ENCODE measurements around the gene CADM2. TPM values are rescaled to one million over a fixed set of nuclear protein-coding genes. Genes with fewer than 3 reads are reported as not detected.
"Not testable (repeated sequence)": the region's sequence is repeated elsewhere in the genome, so short reads cannot be mapped to it uniquely, and the experiment has no call there.

The CADM2 gene
- total RNA-seq (ENCODE audit: low replicate concordance), result 6.8 and 13.3 TPM in 2 replicates

DNA sequence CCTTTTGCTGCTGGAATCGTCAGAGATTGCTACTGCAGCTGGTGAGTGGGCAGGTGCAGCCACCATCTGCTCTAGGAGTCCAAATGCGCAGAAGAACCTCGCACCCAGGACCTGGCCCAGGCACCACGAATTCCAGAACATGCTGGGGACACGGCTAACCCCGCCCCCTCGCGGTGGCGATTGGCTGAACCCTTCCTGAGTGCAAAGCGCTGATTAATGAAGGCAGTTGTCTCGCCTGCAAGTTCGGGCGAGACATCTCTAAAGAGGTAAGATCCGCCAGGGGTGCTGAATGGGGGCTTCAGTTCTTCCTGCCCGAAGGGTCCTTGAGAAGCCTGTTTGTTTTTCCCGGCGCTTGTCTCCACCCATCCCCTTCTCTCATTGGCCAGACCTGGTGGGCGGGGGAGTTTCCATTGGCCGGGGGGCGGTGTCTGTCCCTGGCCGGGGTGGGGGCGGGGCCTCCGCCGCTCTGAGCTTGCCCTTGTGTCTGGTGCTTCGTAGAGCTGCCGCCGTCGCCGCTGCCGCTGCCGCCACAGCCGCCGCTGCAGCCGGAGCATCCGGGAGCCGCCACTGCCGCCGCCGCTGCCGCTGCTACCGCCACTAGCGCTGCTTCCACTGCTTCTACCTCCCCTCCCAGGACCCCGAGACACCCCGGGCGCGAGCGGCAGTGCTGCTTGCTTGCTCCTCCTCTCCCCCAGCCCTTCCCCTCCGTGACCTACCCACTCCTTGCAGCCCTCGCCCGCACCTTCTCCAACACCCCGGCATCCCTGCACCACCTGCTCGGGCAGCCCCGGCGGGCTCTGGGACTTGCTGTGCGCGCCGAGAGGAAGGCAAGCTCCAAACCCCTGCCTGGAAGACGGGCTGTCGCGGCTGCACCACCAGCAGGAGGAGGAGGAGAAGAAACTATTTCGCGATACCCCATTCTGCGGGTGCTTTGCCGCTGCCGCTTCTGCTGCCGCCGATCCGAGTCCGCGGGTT lies at the start of gene CADM2:
TSS of gene CADM2 (plus strand) at position 495 of the 975 bp plus-strand sequence.
- peak within 1 kb of the TSS; percentile 82 for H3K4me3 ChIP-seq
- Mint-ChIP-seq H3K27ac (peak within 1 kb of the TSS; percentile 39), H3K27me3 (ENCODE audit: insufficient read depth, low read depth) (peaks cover 14% of the 10 kb centered on the region), H3K4me1 (peaks cover 30% of the 10 kb centered on the region), H3K9me3 (no peaks in the 10 kb centered on the region), H3K36me3 (no peaks in the 10 kb centered on the region), H3K4me3 (peak within 1 kb of the TSS; percentile 94)
- peaks cover 27% of the 10 kb centered on the region for H3F3A ChIP-seq (ENCODE audit: low read depth)
- no peaks in the 10 kb centered on the region for H3K36me3 ChIP-seq
- peak within 1 kb of the TSS; percentile 88 for H3K4me2 ChIP-seq
- peaks cover 36% of the 10 kb centered on the region for H3K79me2 ChIP-seq (ENCODE audit: low read depth)
- TF ChIP-seq EZH2phosphoT487 (IDR thresholded peaks at IDR 0.05), result no peak
- TF ChIP-seq, protein P1, sequence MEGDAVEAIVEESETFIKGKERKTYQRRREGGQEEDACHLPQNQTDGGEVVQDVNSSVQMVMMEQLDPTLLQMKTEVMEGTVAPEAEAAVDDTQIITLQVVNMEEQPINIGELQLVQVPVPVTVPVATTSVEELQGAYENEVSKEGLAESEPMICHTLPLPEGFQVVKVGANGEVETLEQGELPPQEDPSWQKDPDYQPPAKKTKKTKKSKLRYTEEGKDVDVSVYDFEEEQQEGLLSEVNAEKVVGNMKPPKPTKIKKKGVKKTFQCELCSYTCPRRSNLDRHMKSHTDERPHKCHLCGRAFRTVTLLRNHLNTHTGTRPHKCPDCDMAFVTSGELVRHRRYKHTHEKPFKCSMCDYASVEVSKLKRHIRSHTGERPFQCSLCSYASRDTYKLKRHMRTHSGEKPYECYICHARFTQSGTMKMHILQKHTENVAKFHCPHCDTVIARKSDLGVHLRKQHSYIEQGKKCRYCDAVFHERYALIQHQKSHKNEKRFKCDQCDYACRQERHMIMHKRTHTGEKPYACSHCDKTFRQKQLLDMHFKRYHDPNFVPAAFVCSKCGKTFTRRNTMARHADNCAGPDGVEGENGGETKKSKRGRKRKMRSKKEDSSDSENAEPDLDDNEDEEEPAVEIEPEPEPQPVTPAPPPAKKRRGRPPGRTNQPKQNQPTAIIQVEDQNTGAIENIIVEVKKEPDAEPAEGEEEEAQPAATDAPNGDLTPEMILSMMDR (IDR thresholded peaks at IDR 0.05), result peak; percentile 39
- peak; percentile 97 for DNase-seq (ENCODE audit: low spot score)
- peaks cover 20% of the 10 kb centered on the region for H3K4me1 ChIP-seq
- H3K9me3 ChIP-seq (ENCODE audit: low read depth), result no peaks in the 10 kb centered on the region
- no peaks in the 10 kb centered on the region for H4K20me1 ChIP-seq (ENCODE audit: low read depth)
- H3K27me3 ChIP-seq, result no peaks in the 10 kb centered on the region
- H3K27ac ChIP-seq, result peak within 1 kb of the TSS; percentile 65
- H3K9ac ChIP-seq, result no peak within 1 kb of the TSS
- H2AFZ ChIP-seq (replicated peaks), result peak within 1 kb of the TSS; percentile 96

DNA sequence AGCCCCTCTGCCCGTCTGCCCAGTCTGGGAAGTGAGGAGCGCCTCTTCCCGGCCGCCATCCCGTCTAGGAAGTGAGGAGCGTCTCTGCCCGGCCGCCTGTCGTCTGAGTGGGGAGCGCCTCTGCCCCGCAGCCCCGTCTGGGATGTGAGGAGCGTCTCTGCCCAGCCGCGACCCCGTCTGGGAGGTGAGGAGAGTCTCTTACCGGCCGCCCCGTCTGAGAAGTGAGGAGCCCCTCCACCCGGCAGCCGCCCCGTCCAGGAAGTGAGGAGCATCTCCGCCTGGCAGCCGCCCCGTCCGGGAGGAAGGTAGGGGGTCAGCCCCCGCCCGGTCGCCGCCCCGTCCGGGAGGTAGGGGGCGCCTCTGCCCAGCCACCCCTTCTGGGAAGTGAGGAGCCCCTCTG lies 40.2 kb upstream of the CADM2 start:
- H3K9me3 ChIP-seq (ENCODE audit: low read depth); H2AFZ ChIP-seq (replicated peaks); H3K4me3 Mint-ChIP-seq; H3F3A ChIP-seq (ENCODE audit: low read depth); H3K4me1 Mint-ChIP-seq; H3K4me3 ChIP-seq; H3K79me2 ChIP-seq (ENCODE audit: low read depth); H3K4me2 ChIP-seq; H3K36me3 Mint-ChIP-seq; H3K9me3 Mint-ChIP-seq; H3K27me3 Mint-ChIP-seq (ENCODE audit: insufficient read depth, low read depth); H3K27ac ChIP-seq; H3K36me3 ChIP-seq; H4K20me1 ChIP-seq (ENCODE audit: low read depth); H3K27me3 ChIP-seq; DNase-seq (ENCODE audit: low spot score); H3K27ac Mint-ChIP-seq; H3K9ac ChIP-seq; H3K4me1 ChIP-seq: not testable (repeated sequence)

DNA sequence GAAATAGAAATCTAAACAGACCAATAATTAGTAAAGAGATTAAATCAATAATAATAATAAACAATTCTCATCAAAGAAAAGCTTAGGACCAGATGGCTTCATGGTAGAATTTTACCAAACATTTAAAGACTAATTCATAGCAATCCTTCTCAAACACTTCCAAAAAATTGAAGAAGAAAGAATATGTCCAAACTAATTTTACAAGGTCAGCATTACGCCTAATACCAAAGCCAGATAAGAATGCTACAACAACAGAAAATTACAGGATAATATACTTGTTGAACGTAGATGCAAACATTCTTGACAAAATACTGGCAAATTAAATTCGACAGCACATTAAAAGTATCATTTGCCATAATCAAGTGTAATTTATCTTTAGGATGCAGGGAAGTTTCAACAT lies 36.1 kb upstream of the CADM2 start:
- no peak overlapping the region for H3K4me2 ChIP-seq
- no peaks in the 10 kb centered on the region for H3K36me3 ChIP-seq
- H3K4me1 ChIP-seq, result no peaks in the 10 kb centered on the region
- peaks cover 6% of the 10 kb centered on the region for H3K9me3 Mint-ChIP-seq
- H3F3A ChIP-seq (ENCODE audit: low read depth), result no peaks in the 10 kb centered on the region
- no peak overlapping the region for H2AFZ ChIP-seq (replicated peaks)
- H3K4me1 Mint-ChIP-seq, result no peaks in the 10 kb centered on the region
- H3K36me3 Mint-ChIP-seq, result peaks cover 3% of the 10 kb centered on the region
- H3K9me3 ChIP-seq (ENCODE audit: low read depth), result no peaks in the 10 kb centered on the region
- H3K27ac Mint-ChIP-seq, result no peak overlapping the region
- TF ChIP-seq EZH2 (IDR thresholded peaks at IDR 0.05) (no peak), EZH2phosphoT487 (IDR thresholded peaks at IDR 0.05) (no peak)
- TF ChIP-seq, protein P1 (IDR thresholded peaks at IDR 0.05), result no peak
- H3K4me3 ChIP-seq, result no peak overlapping the region
- no peak overlapping the region for H3K4me3 Mint-ChIP-seq
- peaks cover 5% of the 10 kb centered on the region for H3K27me3 Mint-ChIP-seq (ENCODE audit: insufficient read depth, low read depth)
- H3K79me2 ChIP-seq (ENCODE audit: low read depth), result no peaks in the 10 kb centered on the region
- no peak overlapping the region for H3K27ac ChIP-seq
- H4K20me1 ChIP-seq (ENCODE audit: low read depth), result no peaks in the 10 kb centered on the region
- H3K9ac ChIP-seq, result no peak overlapping the region
- DNase-seq (ENCODE audit: low spot score), result no peak
- no peaks in the 10 kb centered on the region for H3K27me3 ChIP-seq

DNA sequence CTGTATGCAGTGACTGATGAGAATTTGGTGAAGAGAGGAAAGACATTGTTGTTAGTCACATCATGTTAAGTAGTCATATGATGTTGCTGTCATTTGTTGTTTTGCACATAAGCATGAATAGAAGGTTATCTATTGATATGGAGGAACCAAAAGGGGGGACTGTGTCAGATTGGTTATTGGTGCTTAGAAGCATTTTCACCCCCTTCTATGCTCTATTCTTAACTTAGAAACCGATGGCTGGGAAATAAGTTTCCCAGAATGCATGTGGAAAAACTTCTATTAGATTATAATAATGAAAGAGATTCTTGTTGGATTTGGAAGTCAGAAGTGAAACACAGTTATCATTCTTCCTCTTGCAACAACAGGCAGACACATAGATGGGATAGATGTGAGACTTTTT lies 33.2 kb upstream of the CADM2 start:
- Mint-ChIP-seq H3K36me3 (no peaks in the 10 kb centered on the region), H3K27me3 (ENCODE audit: insufficient read depth, low read depth) (no peaks in the 10 kb centered on the region), H3K4me1 (no peaks in the 10 kb centered on the region), H3K27ac (no peak overlapping the region), H3K4me3 (no peak overlapping the region), H3K9me3 (no peaks in the 10 kb centered on the region)
- H3K4me1 ChIP-seq, result no peaks in the 10 kb centered on the region
- H3F3A ChIP-seq (ENCODE audit: low read depth), result no peaks in the 10 kb centered on the region
- no peaks in the 10 kb centered on the region for H3K36me3 ChIP-seq
- no peak for DNase-seq (ENCODE audit: low spot score)
- no peaks in the 10 kb centered on the region for H3K27me3 ChIP-seq
- no peak overlapping the region for H2AFZ ChIP-seq (replicated peaks)
- H3K9ac ChIP-seq, result no peak overlapping the region
- no peaks in the 10 kb centered on the region for H3K79me2 ChIP-seq (ENCODE audit: low read depth)
- no peak overlapping the region for H3K4me3 ChIP-seq
- H3K27ac ChIP-seq, result no peak overlapping the region
- no peak overlapping the region for H3K4me2 ChIP-seq
- TF ChIP-seq EZH2phosphoT487 (IDR thresholded peaks at IDR 0.05), result no peak
- no peak for TF ChIP-seq EZH2 (IDR thresholded peaks at IDR 0.05)
- TF ChIP-seq, protein P1 (IDR thresholded peaks at IDR 0.05), result no peak
- H3K9me3 ChIP-seq (ENCODE audit: low read depth), result no peaks in the 10 kb centered on the region
- H4K20me1 ChIP-seq (ENCODE audit: low read depth), result no peaks in the 10 kb centered on the region

Data from neural progenitor cell (in vitro differentiated cells).